Thyroid gland (tissue), 4 donors: ENCODE measurements around the gene TCF12. TPM values are rescaled to one million over a fixed set of nuclear protein-coding genes. Genes with fewer than 3 reads are reported as not detected.
A peak's percentile ranks its signal among the peaks of the same experiment; 100 is the strongest.
"Not testable (repeated sequence)": the region's sequence is repeated elsewhere in the genome, so short reads cannot be mapped to it uniquely, and the experiment has no call there.

Experiments
- DNase-seq, 2 donors: peaks; one replicate each; pipeline ENCODE4 v3.0.0-alpha.2; 2019
- H3K27ac ChIP-seq, 3 donors: fragments of 200-600 bp; sonication (generic); 1 replicate in 2 of 3; 2 replicates in 1 of 3; pipeline ENCODE4 v1.5.1; 2016 to 2019; ENCODE audit warnings: mild to moderate bottlenecking in 1 of 3, moderate library complexity in 1 of 3
- H3K27me3 ChIP-seq: fragments of 200-600 bp; sonication (generic); one replicate; pipeline ENCODE4 v1.5.1; 2019
- H3K36me3 ChIP-seq, 2 donors: fragments of 200-600 bp; sonication (generic); one replicate each; pipeline ENCODE4 v1.5.1; 2016 to 2019
- H3K4me1 ChIP-seq, 2 donors: fragments of 200-600 bp; sonication (generic); one replicate each; pipeline ENCODE4 v1.5.1; 2017 to 2019
- H3K4me3 ChIP-seq, 3 donors: fragments of 200-600 bp; sonication (generic); replicated peaks in 1 of 3; 1 replicate in 2 of 3; 2 replicates in 1 of 3; pipeline ENCODE4 v1.5.1; 2016; ENCODE audit warnings: mild to moderate bottlenecking in 1 of 3
- H3K9me3 ChIP-seq: fragments of 200-600 bp; sonication (generic); one replicate; pipeline ENCODE4 v1.5.1; 2017
- CTCF ChIP-seq, 6 experiments: fragments of 200-600 bp in 3 of 6; fragments of 450-650 bp in 3 of 6; sonication (generic) in 3 of 6; IDR thresholded peaks; one replicate each; pipeline ENCODE4 v1.5.1; 2016 to 2019; ENCODE audit warnings: antibody characterized with exemption in 6 of 6, mild to moderate bottlenecking in 2 of 6, inconsistent platforms in 1 of 6, moderate library complexity in 1 of 6
- POLR2A ChIP-seq, 2 donors: fragments of 450-650 bp; IDR thresholded peaks; one replicate each; pipeline ENCODE4 v1.6.1; 2017; ENCODE audit warnings: antibody characterized with exemption in 2 of 2, mild to moderate bottlenecking in 2 of 2, moderate library complexity in 1 of 2
- WGBS, 2 donors: methylation state at CpG; one replicate each; pipeline ENCODE4 v1.1.5; 2017; 5-methylcytosine and 5-hydroxymethylcytosine counted together
- intact Hi-C: fragments of 100-400 bp; cut with DNase I; formaldehyde crosslinking; loops from one replicate; pipeline ENCODE4 v1.15.1; 2023
- total RNA-seq, 4 donors: library from RNA; depleted of rRNA; stranded (reverse); fragments of >200 nt; gene quantifications; one replicate each; pipeline ENCODE4 v1.2.3, GENCODE V29; 2016

TCF12 gene
- total RNA-seq, 4 donors from 2014 or later = 54.8 to 156 (median 108) TPM

GRCh38 chr15:56927816-56928215 is 9.4 kb downstream of the TCF12 start:
- no peak overlapping the region for H3K27ac ChIP-seq
- no peak for DNase-seq
- TF ChIP-seq CTCF (IDR thresholded peaks at IDR 0.05) (no peak), POLR2A (IDR thresholded peaks at IDR 0.05) (no peak)
- no peaks in the 10 kb centered on the region for H3K9me3 ChIP-seq
- WGBS, 2 donors = 51 to 56% methylated on average over 1 of the region's 1 CpG
- intact Hi-C loops = no loop called here
- peaks cover 45 to 55% of the 10 kb centered on the region in 2 donors for H3K4me1 ChIP-seq
- no peak overlapping the region for H3K4me3 ChIP-seq
- H3K36me3 ChIP-seq = no peaks in the 10 kb centered on the region
- H3K27me3 ChIP-seq = no peaks in the 10 kb centered on the region

- H3K4me1 ChIP-seq = peaks cover 48 to 59% of the 10 kb centered on the region in 2 donors
- H3K9me3 ChIP-seq = no peaks in the 10 kb centered on the region
- H3K4me3 ChIP-seq = no peak overlapping the region
- intact Hi-C loops = no loop called here
- TF ChIP-seq CTCF (IDR thresholded peaks at IDR 0.05) = no peak
- H3K36me3 ChIP-seq = no peaks in the 10 kb centered on the region
- no peaks in the 10 kb centered on the region for H3K27me3 ChIP-seq
- no peak for DNase-seq
- H3K27ac ChIP-seq = no peak overlapping the region
Measured at GRCh38 chr15:56929399-56929798, 11.0 kb downstream of the TCF12 start.

- Histone ChIP-seq H3K4me1 (peaks cover 48 to 59% of the 10 kb centered on the region in 2 donors), H3K4me3 (no peak overlapping the region), H3K27me3 (no peaks in the 10 kb centered on the region), H3K36me3 (no peaks in the 10 kb centered on the region), H3K9me3 (no peaks in the 10 kb centered on the region), H3K27ac (no peak overlapping the region)
- intact Hi-C loops = no loop called here
- TF ChIP-seq CTCF (IDR thresholded peaks at IDR 0.05) (no peak), POLR2A (IDR thresholded peaks at IDR 0.05) (no peak)
- 96 to 97% methylated on average over 3 of the region's 3 CpGs for WGBS, 2 donors
- no peak for DNase-seq
Measured at GRCh38 chr15:56929933-56930332, 11.5 kb downstream of the TCF12 start.

DNA sequence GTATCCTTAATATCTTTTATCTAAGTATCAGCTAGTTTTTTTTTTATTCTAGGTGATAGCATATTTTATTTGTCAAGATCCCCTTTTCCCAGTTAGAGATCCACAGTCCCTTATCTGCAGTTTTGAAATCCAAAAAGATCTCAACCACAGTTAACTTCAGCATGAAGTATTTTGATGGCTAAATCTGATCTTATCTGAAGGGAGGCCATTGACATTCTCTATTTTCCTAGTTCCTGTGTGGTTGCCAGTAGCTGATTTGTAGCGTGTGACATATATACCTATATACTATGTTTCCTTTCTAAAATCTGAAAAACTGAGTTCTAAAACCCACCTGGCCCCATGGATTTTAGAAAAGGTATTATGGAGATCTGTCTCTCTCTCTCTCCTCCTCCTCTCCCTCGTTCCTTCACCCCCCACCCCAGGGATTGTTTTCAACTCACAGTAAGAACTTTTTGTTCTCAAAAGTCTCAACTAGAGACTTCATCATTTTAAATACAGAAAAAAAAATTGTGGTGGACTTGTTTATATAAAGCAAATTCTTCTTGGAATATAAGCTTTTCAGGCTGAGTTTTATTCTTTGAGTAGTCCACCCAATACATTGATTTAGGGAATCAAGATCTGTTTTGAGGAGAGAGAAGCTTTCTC is 12.3 kb downstream of the TCF12 start:
- Histone ChIP-seq H3K36me3 (no peaks in the 10 kb centered on the region), H3K9me3 (no peaks in the 10 kb centered on the region), H3K4me3 (no peak overlapping the region), H3K27ac (peak overlapping the region in 1 of 3 donors; percentile 40), H3K4me1 (peaks cover 48 to 59% of the 10 kb centered on the region in 2 donors), H3K27me3 (no peaks in the 10 kb centered on the region)
- TF ChIP-seq CTCF (IDR thresholded peaks at IDR 0.05) (no peak), POLR2A (IDR thresholded peaks at IDR 0.05) (no peak)
- peak in 1 of 2 donors; percentile 19 for DNase-seq
- 79% methylated on average over 2 of the region's 2 CpGs for WGBS, 2 donors
- intact Hi-C loops = no loop called here

GRCh38 chr15:56931639-56932508 is 13.4 kb downstream of the TCF12 start:
- no peak overlapping the region for H3K4me3 ChIP-seq
- TF ChIP-seq POLR2A (IDR thresholded peaks at IDR 0.05) (no peak), CTCF (IDR thresholded peaks at IDR 0.05) (no peak)

GRCh38 chr15:56932509-56932868 is 14.0 kb downstream of the TCF12 start:
- WGBS, 2 donors = 97 to 99% methylated on average over 4 of the region's 4 CpGs
- H3K36me3 ChIP-seq, H3K4me3 ChIP-seq, DNase-seq, H3K27ac ChIP-seq, intact Hi-C loops, H3K27me3 ChIP-seq, H3K9me3 ChIP-seq: not testable (repeated sequence)
- H3K4me1 ChIP-seq = peaks cover 42 to 55% of the 10 kb centered on the region in 2 donors

More at GRCh38 chr15:56931639-56932508, 13.4 kb downstream of the TCF12 start:
- WGBS, 2 donors = 23 to 26% methylated on average over 1 of the region's 1 CpG
- Histone ChIP-seq H3K36me3 (no peaks in the 10 kb centered on the region), H3K27me3 (no peaks in the 10 kb centered on the region), H3K4me1 (peaks cover 48 to 55% of the 10 kb centered on the region in 2 donors), H3K27ac (no peak overlapping the region), H3K9me3 (no peaks in the 10 kb centered on the region)
- intact Hi-C loops = no loop called here
- no peak for DNase-seq
